HG02763 (cell line): Measurements from ENCODE around the gene OPRL1.
"Not testable (repeated sequence)": the region's sequence is repeated elsewhere in the genome, so short reads cannot be mapped to it uniquely, and the experiment has no call there.

Experiments
- ATAC-seq: cut with Tn5 transposase; IDR thresholded peaks from one replicate; pipeline ENCODE4 v1.9.1; 2021; ENCODE audit warnings: mild to moderate bottlenecking, moderate library complexity; ENCODE audit not compliant: unreplicated experiment

Gene OPRL1

GRCh38 chr20:64114356-64114971 lies 34.6 kb downstream of the OPRL1 start:
- ATAC-seq = no peak

GRCh38 chr20:64115171-64115911 lies 35.5 kb downstream of the OPRL1 start:
- ATAC-seq = no peak

GRCh38 chr20:64116016-64116415 lies 36.1 kb downstream of the OPRL1 start:
- no peak for ATAC-seq

GRCh38 chr20:64116541-64117431 lies 36.9 kb downstream of the OPRL1 start:
- ATAC-seq = no peak

- ATAC-seq = not testable (repeated sequence)
These were observed 37.5 kb downstream of the OPRL1 start for GRCh38 chr20:64117432-64117777.

- ATAC-seq = no peak
These were observed 39.4 kb downstream of the OPRL1 start for GRCh38 chr20:64119301-64119680.

- no peak for ATAC-seq
These were observed 39.9 kb downstream of the OPRL1 start for GRCh38 chr20:64119681-64120341.

- no peak for ATAC-seq
These were observed 41.7 kb downstream of the OPRL1 start for GRCh38 chr20:64121586-64121985.

- ATAC-seq = not testable (repeated sequence)
These were observed 43.0 kb downstream of the OPRL1 start for GRCh38 chr20:64122927-64123326.

- ATAC-seq = not testable (repeated sequence)
These were observed 43.6 kb downstream of the OPRL1 start for GRCh38 chr20:64123517-64123916.

GRCh38 chr20:64129146-64129782 lies 49.4 kb downstream of the OPRL1 start:
- no peak for ATAC-seq

- ATAC-seq = no peak
These were observed 50.4 kb downstream of the OPRL1 start for GRCh38 chr20:64130271-64130670.

GRCh38 chr20:64130876-64131275 lies 51.0 kb downstream of the OPRL1 start:
- ATAC-seq = no peak

- ATAC-seq = no peak
These were observed 51.5 kb downstream of the OPRL1 start for GRCh38 chr20:64131406-64131805.

- ATAC-seq = no peak
These were observed 54.1 kb downstream of the OPRL1 start for GRCh38 chr20:64133951-64134407.

- ATAC-seq = not testable (repeated sequence)
These were observed 54.9 kb downstream of the OPRL1 start for GRCh38 chr20:64134744-64135143.

GRCh38 chr20:64136004-64136710 lies 56.3 kb downstream of the OPRL1 start:
- no peak for ATAC-seq

- no peak for ATAC-seq
These were observed 57.7 kb downstream of the OPRL1 start for GRCh38 chr20:64137598-64138031.

- ATAC-seq = no peak
These were observed 58.5 kb downstream of the OPRL1 start for GRCh38 chr20:64138276-64138815.
